ENCODE measurements around the gene NANOS3. TPM values are rescaled to one million over a fixed set of nuclear protein-coding genes. Genes with fewer than 3 reads are reported as not detected.
A peak's percentile ranks its signal among the peaks of the same experiment; 100 is the strongest.

NANOS3 gene
- total and polyA plus RNA-seq, 9 of the 15 experiments (the other 6 are each of a cell fraction or from before 2014, with no cell fraction given): not detected

DNA sequence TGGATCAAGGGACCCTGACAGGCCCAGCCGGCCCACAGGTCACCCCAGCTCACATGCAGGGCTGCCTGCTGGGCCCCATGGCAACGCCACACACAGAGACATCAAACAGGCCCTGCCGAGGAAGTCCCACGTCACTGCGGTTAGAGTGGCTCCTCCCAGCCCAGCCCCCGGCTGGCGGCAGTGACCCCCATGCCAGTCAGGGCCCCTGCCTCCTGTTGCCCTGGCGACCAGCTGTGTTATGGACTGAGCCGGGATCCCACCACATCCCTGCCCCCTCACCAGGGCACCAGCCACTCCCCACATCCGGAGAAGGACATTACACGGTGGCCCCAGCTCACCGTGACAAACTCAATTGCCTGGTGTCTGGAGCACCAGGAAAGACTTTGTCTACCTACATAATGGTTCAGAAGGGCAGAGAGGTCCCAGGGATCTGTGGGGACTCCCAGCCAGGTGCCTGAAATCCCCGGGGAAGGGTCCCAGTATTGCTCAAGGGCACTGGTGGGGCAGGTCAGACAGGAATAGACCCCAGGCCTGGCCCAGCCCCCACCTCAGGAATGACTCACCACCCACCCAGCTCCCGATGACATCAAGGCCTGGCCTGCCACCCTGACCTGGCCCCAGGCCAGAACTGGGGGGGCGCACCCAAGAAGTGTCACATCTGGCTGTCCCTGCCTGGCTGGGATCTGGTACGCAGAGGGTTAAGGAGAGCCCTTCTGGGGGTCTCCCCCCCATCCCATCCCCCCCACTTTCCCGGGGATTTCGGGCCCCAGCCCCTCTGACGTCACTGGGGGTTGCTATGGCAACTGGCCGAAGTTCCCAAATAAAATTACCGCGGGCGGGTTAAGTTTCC is 30.2 kb upstream of the NANOS3 start (continued):
- TF ChIP-seq, protein P1, sequence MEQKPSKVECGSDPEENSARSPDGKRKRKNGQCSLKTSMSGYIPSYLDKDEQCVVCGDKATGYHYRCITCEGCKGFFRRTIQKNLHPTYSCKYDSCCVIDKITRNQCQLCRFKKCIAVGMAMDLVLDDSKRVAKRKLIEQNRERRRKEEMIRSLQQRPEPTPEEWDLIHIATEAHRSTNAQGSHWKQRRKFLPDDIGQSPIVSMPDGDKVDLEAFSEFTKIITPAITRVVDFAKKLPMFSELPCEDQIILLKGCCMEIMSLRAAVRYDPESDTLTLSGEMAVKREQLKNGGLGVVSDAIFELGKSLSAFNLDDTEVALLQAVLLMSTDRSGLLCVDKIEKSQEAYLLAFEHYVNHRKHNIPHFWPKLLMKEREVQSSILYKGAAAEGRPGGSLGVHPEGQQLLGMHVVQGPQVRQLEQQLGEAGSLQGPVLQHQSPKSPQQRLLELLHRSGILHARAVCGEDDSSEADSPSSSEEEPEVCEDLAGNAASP (IDR thresholded peaks at IDR 0.05): no peak
- TF ChIP-seq, protein P2, sequence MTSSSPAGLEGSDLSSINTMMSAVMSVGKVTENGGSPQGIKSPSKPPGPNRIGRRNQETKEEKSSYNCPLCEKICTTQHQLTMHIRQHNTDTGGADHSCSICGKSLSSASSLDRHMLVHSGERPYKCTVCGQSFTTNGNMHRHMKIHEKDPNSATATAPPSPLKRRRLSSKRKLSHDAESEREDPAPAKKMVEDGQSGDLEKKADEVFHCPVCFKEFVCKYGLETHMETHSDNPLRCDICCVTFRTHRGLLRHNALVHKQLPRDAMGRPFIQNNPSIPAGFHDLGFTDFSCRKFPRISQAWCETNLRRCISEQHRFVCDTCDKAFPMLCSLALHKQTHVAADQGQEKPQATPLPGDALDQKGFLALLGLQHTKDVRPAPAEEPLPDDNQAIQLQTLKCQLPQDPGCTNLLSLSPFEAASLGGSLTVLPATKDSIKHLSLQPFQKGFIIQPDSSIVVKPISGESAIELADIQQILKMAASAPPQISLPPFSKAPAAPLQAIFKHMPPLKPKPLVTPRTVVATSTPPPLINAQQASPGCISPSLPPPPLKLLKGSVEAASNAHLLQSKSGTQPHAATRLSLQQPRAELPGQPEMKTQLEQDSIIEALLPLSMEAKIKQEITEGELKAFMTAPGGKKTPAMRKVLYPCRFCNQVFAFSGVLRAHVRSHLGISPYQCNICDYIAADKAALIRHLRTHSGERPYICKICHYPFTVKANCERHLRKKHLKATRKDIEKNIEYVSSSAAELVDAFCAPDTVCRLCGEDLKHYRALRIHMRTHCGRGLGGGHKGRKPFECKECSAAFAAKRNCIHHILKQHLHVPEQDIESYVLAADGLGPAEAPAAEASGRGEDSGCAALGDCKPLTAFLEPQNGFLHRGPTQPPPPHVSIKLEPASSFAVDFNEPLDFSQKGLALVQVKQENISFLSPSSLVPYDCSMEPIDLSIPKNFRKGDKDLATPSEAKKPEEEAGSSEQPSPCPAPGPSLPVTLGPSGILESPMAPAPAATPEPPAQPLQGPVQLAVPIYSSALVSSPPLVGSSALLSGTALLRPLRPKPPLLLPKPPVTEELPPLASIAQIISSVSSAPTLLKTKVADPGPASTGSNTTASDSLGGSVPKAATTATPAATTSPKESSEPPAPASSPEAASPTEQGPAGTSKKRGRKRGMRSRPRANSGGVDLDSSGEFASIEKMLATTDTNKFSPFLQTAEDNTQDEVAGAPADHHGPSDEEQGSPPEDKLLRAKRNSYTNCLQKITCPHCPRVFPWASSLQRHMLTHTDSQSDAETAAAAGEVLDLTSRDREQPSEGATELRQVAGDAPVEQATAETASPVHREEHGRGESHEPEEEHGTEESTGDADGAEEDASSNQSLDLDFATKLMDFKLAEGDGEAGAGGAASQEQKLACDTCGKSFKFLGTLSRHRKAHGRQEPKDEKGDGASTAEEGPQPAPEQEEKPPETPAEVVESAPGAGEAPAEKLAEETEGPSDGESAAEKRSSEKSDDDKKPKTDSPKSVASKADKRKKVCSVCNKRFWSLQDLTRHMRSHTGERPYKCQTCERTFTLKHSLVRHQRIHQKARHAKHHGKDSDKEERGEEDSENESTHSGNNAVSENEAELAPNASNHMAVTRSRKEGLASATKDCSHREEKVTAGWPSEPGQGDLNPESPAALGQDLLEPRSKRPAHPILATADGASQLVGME (CRISPR knock-in tag; IDR thresholded peaks at IDR 0.05): no peak
- TF ChIP-seq, protein P3, sequence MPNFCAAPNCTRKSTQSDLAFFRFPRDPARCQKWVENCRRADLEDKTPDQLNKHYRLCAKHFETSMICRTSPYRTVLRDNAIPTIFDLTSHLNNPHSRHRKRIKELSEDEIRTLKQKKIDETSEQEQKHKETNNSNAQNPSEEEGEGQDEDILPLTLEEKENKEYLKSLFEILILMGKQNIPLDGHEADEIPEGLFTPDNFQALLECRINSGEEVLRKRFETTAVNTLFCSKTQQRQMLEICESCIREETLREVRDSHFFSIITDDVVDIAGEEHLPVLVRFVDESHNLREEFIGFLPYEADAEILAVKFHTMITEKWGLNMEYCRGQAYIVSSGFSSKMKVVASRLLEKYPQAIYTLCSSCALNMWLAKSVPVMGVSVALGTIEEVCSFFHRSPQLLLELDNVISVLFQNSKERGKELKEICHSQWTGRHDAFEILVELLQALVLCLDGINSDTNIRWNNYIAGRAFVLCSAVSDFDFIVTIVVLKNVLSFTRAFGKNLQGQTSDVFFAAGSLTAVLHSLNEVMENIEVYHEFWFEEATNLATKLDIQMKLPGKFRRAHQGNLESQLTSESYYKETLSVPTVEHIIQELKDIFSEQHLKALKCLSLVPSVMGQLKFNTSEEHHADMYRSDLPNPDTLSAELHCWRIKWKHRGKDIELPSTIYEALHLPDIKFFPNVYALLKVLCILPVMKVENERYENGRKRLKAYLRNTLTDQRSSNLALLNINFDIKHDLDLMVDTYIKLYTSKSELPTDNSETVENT (CRISPR knock-in tag; IDR thresholded peaks at IDR 0.05): no peak
- TF ChIP-seq ZBTB11 (CRISPR knock-in tag; IDR thresholded peaks at IDR 0.05) (no peak), SUPT5H (IDR thresholded peaks at IDR 0.05) (no peak; the same call in 1 of the 2 replicates), ZC3H4 (CRISPR knock-in tag; IDR thresholded peaks at IDR 0.05; ENCODE audit: borderline replicate concordance) (no peak), NR2C2 (CRISPR knock-in tag; IDR thresholded peaks at IDR 0.05) (no peak), NR2C2 (tag; IDR thresholded peaks at IDR 0.05) (peak; percentile 73; the same call in 1 of the 2 replicates), EP300 (IDR thresholded peaks at IDR 0.05; ENCODE audit: low read length) (peak; percentile 41; the same call in 1 of the 2 replicates), IFI16 (CRISPR knock-in tag; IDR thresholded peaks at IDR 0.05) (no peak), ZNF354B (CRISPR knock-in tag; IDR thresholded peaks at IDR 0.05) (no peak)
